Measurements from ENCODE around the gene SDK2.
"Not testable (repeated sequence)": the region's sequence is repeated elsewhere in the genome, so short reads cannot be mapped to it uniquely, and the experiment has no call there.

The SDK2 gene

DNA sequence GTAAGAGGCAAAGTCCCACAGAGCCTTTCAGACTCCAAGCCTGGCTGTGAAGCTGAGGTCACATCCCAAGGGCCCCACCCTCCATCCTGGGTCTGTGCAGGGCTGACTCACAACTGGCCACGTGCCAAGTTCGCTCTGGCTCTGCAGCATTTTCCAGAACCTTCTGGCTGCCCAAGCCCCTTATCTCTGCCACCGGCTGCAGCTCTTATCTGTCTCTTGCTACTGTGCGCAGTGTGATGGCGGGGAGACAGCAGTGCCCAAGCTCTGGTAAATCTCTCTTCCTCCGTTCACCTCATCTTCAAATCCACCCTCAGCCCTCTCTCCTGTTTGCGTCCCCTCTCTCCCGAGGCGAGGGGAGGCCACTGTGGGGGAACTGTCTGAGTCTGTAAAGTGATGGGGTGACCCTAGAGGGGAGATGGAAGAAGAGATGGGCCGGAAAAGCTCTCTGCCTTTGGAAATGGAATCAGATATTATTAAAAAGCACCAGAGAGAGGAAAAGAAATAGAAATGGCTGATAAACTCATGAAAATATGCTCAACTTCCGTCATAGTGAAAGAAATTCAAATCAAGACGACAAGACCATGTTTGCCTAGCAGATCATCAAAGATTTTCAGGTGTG lies 169.8 kb downstream of the SDK2 start (continued):
- TF ChIP-seq ZNF624 (tag by site-specific recombination; IDR thresholded peaks at IDR 0.05) (0 out of 2 replicates have a peak, but pooled peaks have one; percentile 35), ZNF561 (tag by site-specific recombination; IDR thresholded peaks at IDR 0.05; ENCODE audit: borderline replicate concordance) (peak; percentile 77; the same call in 1 of the 2 replicates), ZNF2 (tag by site-specific recombination; IDR thresholded peaks at IDR 0.05) (no peak), ZNF335 (tag by site-specific recombination; conservative IDR thresholded peaks at IDR 0.05) (no peak), HOXA7 (CRISPR knock-in tag; IDR thresholded peaks at IDR 0.05; ENCODE audit: borderline replicate concordance) (no peak), KLF7 (tag by site-specific recombination; IDR thresholded peaks at IDR 0.05; ENCODE audit: borderline replicate concordance) (no peak), BCL11A (tag by site-specific recombination; IDR thresholded peaks at IDR 0.05; ENCODE audit: low read depth) (no peak), ZSCAN23 (tag by site-specific recombination; IDR thresholded peaks at IDR 0.05) (no peak), ZNF366 (tag by site-specific recombination; conservative IDR thresholded peaks at IDR 0.05) (peak; percentile 68; the same call in 1 of the 2 replicates)
- TF ChIP-seq, protein P1, sequence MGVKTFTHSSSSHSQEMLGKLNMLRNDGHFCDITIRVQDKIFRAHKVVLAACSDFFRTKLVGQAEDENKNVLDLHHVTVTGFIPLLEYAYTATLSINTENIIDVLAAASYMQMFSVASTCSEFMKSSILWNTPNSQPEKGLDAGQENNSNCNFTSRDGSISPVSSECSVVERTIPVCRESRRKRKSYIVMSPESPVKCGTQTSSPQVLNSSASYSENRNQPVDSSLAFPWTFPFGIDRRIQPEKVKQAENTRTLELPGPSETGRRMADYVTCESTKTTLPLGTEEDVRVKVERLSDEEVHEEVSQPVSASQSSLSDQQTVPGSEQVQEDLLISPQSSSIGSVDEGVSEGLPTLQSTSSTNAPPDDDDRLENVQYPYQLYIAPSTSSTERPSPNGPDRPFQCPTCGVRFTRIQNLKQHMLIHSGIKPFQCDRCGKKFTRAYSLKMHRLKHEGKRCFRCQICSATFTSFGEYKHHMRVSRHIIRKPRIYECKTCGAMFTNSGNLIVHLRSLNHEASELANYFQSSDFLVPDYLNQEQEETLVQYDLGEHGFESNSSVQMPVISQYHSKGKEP (tag by site-specific recombination; IDR thresholded peaks at IDR 0.05): no peak; the same call in 1 of the 2 replicates
- TF ChIP-seq, protein P2, sequence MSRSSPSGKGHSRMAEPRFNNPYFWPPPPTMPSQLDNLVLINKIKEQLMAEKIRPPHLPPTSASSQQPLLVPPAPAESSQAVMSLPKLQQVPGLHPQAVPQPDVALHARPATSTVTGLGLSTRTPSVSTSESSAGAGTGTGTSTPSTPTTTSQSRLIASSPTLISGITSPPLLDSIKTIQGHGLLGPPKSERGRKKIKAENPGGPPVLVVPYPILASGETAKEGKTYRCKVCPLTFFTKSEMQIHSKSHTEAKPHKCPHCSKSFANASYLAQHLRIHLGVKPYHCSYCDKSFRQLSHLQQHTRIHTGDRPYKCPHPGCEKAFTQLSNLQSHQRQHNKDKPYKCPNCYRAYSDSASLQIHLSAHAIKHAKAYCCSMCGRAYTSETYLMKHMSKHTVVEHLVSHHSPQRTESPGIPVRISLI (tag by site-specific recombination; IDR thresholded peaks at IDR 0.05): no peak
- TF ChIP-seq, protein P3, sequence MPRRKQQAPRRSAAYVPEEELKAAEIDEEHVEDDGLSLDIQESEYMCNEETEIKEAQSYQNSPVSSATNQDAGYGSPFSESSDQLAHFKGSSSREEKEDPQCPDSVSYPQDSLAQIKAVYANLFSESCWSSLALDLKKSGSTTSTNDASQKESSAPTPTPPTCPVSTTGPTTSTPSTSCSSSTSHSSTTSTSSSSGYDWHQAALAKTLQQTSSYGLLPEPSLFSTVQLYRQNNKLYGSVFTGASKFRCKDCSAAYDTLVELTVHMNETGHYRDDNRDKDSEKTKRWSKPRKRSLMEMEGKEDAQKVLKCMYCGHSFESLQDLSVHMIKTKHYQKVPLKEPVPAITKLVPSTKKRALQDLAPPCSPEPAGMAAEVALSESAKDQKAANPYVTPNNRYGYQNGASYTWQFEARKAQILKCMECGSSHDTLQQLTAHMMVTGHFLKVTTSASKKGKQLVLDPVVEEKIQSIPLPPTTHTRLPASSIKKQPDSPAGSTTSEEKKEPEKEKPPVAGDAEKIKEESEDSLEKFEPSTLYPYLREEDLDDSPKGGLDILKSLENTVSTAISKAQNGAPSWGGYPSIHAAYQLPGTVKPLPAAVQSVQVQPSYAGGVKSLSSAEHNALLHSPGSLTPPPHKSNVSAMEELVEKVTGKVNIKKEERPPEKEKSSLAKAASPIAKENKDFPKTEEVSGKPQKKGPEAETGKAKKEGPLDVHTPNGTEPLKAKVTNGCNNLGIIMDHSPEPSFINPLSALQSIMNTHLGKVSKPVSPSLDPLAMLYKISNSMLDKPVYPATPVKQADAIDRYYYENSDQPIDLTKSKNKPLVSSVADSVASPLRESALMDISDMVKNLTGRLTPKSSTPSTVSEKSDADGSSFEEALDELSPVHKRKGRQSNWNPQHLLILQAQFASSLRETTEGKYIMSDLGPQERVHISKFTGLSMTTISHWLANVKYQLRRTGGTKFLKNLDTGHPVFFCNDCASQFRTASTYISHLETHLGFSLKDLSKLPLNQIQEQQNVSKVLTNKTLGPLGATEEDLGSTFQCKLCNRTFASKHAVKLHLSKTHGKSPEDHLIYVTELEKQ (tag by site-specific recombination; IDR thresholded peaks at IDR 0.05; ENCODE audit: borderline replicate concordance): no peak

DNA sequence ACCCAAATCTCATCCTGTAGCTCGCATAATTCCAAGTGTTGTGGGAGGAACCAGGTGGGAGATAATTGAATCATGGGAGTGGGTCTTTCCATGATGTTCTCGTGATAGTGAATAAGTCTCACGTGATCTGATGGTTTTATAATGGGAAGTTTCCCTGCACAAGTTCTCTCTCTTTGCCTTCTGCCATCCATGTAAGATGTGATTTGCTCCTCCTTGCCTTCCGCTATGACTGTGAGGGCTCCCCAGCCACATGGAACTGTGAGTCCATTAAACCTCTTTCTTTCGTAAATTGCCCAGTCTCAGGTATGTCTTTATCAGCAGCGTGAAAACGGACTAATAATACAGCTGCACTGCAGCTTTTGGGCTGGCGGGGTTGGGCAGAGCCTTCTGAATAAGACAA lies 171.5 kb downstream of the SDK2 start:
- H3K27ac ChIP-seq (ENCODE audit: extremely low read depth, low read depth, low read length); H3K4me1 ChIP-seq (ENCODE audit: control insufficient read depth, insufficient read depth, low read length); H3K36me3 ChIP-seq (ENCODE audit: control insufficient read depth in 2 of 2, insufficient read depth in 1 of 2, low read length in 2 of 2); H3K9me3 ChIP-seq (ENCODE audit: control insufficient read depth, insufficient read depth, low read depth, low read length); H3K4me3 ChIP-seq (ENCODE audit: low read depth, low read length); POLR2A ChIA-PET: not testable (repeated sequence)
- TF ChIP-seq SETDB1 (IDR thresholded peaks at IDR 0.05; ENCODE audit: insufficient read length, low read length): peak; percentile 62
- CTCF ChIA-PET: interaction anchor here (0.5 to 1.1 kb wide), 3 partner anchors 44 to 891 kb away, joined by 3 to 5 read pairs (median 4); no protein-coding TSS in a partner anchor

DNA sequence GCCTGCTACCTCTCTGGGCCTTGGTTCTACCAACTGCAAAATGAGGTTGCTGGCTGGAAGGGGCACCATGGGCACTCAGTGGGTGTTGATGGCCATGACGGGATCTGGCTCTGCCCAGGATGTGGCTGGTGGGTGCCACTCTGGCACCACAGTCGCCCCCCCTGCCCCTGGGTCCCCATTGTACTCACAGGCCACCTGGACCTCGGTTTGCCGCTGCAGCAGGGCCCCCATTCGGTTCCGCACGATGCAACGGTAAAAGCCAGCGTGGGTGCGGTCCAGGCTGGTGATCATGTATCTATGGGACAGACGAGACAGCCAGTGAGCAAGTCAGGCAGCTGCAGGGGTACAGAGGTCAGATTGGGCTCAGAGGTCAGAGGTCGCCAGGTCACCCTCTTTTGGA lies 172.3 kb downstream of the SDK2 start:
- ChIA-PET CTCF (no interaction called here), POLR2A (no interaction called here)
- no peak overlapping the region for H3K27ac ChIP-seq (ENCODE audit: extremely low read depth, low read depth, low read length)
- no peak overlapping the region for H3K4me3 ChIP-seq (ENCODE audit: low read depth, low read length)
- H3K4me1 ChIP-seq (ENCODE audit: control insufficient read depth, insufficient read depth, low read length): peaks cover 5% of the 10 kb centered on the region
- no peaks in the 10 kb centered on the region for H3K36me3 ChIP-seq (ENCODE audit: control insufficient read depth in 2 of 2, insufficient read depth in 1 of 2, low read length in 2 of 2)
- H3K9me3 ChIP-seq (ENCODE audit: control insufficient read depth, insufficient read depth, low read depth, low read length): no peaks in the 10 kb centered on the region
- TF ChIP-seq ZSCAN30 (tag by site-specific recombination; IDR thresholded peaks at IDR 0.05): no peak
- no peak for TF ChIP-seq BCL11A (tag by site-specific recombination; IDR thresholded peaks at IDR 0.05; ENCODE audit: low read depth)
- no peak for TF ChIP-seq PRDM1 (tag by site-specific recombination; IDR thresholded peaks at IDR 0.05)
- TF ChIP-seq ZNF76 (tag by site-specific recombination; IDR thresholded peaks at IDR 0.05; ENCODE audit: borderline replicate concordance, low read depth): no peak
- no peak for TF ChIP-seq RBAK (tag by site-specific recombination; IDR thresholded peaks at IDR 0.05)
- TF ChIP-seq KLF10 (tag by site-specific recombination; IDR thresholded peaks at IDR 0.05): no peak
- TF ChIP-seq SP7 (tag by site-specific recombination; IDR thresholded peaks at IDR 0.05): no peak
- no peak for TF ChIP-seq KLF16 (tag by site-specific recombination; IDR thresholded peaks at IDR 0.05)
- no peak for TF ChIP-seq HOXC10 (CRISPR knock-in tag; IDR thresholded peaks at IDR 0.05)
- TF ChIP-seq ZFP69B (tag by site-specific recombination; IDR thresholded peaks at IDR 0.05): no peak
- no peak for TF ChIP-seq ZSCAN16 (tag by site-specific recombination; IDR thresholded peaks at IDR 0.05)
- TF ChIP-seq HOXA7 (CRISPR knock-in tag; IDR thresholded peaks at IDR 0.05; ENCODE audit: borderline replicate concordance): no peak
- TF ChIP-seq, protein P4, sequence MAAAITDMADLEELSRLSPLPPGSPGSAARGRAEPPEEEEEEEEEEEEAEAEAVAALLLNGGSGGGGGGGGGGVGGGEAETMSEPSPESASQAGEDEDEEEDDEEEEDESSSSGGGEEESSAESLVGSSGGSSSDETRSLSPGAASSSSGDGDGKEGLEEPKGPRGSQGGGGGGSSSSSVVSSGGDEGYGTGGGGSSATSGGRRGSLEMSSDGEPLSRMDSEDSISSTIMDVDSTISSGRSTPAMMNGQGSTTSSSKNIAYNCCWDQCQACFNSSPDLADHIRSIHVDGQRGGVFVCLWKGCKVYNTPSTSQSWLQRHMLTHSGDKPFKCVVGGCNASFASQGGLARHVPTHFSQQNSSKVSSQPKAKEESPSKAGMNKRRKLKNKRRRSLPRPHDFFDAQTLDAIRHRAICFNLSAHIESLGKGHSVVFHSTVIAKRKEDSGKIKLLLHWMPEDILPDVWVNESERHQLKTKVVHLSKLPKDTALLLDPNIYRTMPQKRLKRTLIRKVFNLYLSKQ (tag by site-specific recombination; IDR thresholded peaks at IDR 0.05; ENCODE audit: borderline replicate concordance): no peak
